Activated naive CD8-positive, alpha-beta T cell treated with anti-CD3 and anti-CD28 coated beads for 36 hours (primary cell): ENCODE measurements around the gene PDZRN4. TPM values are rescaled to one million over a fixed set of nuclear protein-coding genes. Genes with fewer than 3 reads are reported as not detected.

ENCODE experiments used
- DNase-seq: peaks from one replicate; pipeline ENCODE4 v3.0.0; 2021
- H3K27ac Mint-ChIP-seq: one replicate; pipeline ENCODE4 v1.8.0; 2022; ENCODE audit warnings: mild to moderate bottlenecking, moderate library complexity, mixed read lengths
- H3K27me3 Mint-ChIP-seq: one replicate; pipeline ENCODE4 v1.8.0; 2022; ENCODE audit warnings: mild to moderate bottlenecking, mixed read lengths
- H3K36me3 Mint-ChIP-seq: one replicate; pipeline ENCODE4 v1.8.0; 2021; ENCODE audit warnings: mild to moderate bottlenecking, mixed read lengths
- H3K4me1 Mint-ChIP-seq: one replicate; pipeline ENCODE4 v1.8.0; 2021; ENCODE audit warnings: mixed read lengths
- H3K4me3 Mint-ChIP-seq: one replicate; pipeline ENCODE4 v1.8.0; 2022; ENCODE audit warnings: mild to moderate bottlenecking, moderate library complexity, mixed read lengths
- H3K9me3 Mint-ChIP-seq: one replicate; pipeline ENCODE4 v1.8.0; 2022; ENCODE audit warnings: mixed read lengths
- total RNA-seq, 2 experiments: library from RNA; stranded (reverse); gene quantifications; one replicate each; pipeline ENCODE4 v1.2.3, GENCODE V29; 2021

PDZRN4 gene
- total RNA-seq, 2 experiments from 2014 or later = not detected

DNA sequence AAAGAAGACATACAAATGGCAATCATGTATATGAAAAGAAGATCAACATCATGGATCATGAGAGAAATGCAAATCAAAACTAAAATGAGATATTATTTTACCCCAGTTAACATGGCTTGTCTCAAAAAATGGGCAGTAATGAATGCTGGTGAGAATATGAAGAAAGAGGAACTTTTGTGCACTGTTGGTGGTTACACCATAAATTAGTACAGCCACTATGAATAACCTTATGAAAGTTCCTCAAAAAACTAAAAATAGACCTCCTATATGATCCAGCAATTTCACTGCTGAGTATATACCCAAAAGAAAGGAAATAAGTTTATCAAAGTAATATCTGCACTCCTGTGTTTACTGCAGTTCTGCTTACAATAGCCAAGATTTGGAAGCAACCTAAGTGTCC is 151.7 kb downstream of the PDZRN4 start:
- no peak for DNase-seq
- no peak overlapping the region for H3K27ac Mint-ChIP-seq
- H3K36me3 Mint-ChIP-seq = no peaks in the 10 kb centered on the region
- H3K4me1 Mint-ChIP-seq = no peaks in the 10 kb centered on the region
- H3K4me3 Mint-ChIP-seq = no peak overlapping the region
- H3K9me3 Mint-ChIP-seq = peaks cover 2% of the 10 kb centered on the region
- no peaks in the 10 kb centered on the region for H3K27me3 Mint-ChIP-seq

DNA sequence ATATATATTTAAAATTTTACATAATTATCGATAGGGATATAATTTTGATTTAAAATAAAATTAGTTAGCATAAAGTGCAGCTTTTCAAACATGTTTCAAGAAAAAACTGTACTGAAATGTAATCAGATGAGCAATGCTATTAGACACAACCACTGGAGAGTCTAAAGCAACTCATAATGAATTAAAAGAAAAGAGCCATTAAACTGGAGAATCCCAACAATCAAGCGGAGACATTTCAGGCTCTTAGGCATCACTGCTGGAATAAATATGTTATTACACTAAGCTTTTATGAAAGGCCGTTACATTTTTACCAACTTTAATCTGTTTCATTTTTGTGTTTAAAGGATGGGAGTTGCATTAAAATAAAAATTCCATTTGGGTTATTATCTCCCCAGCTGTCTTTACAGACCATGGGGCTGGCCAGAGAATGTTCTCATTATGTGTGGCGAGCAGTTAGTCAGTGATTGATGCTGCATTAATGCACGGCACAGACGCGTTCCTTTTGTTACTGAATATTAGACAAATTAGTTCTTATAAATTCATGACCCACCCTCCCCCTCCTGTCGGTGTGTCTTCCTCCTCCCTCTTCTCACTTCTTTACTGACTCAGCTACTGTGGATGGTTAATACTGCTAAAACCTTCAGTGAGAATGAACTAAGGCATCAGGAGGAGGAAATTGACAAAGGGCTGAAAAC is 156.8 kb downstream of the PDZRN4 start:
- Mint-ChIP-seq H3K27ac (no peak overlapping the region), H3K4me3 (no peak overlapping the region), H3K4me1 (no peaks in the 10 kb centered on the region), H3K36me3 (no peaks in the 10 kb centered on the region), H3K27me3 (no peaks in the 10 kb centered on the region), H3K9me3 (peaks cover 2% of the 10 kb centered on the region)
- no peak for DNase-seq

DNA sequence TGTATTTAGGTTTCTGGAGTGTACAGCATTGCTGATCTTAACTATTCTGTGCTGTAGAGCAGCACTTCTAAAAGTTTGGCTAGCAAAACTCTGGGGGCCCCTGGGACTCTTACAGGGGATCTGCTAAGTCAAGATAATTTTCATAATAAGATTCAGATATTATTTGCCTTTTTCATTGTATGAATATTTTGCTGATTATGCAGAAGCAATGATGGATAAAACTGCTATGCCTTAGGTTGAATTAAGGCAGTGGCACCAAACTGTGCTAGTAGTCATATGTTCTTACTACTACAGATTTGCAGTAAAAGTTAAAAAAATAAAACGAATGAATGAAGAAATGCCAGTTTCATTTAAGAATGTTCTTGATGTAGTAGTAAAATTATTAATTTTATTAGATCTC is 160.1 kb downstream of the PDZRN4 start:
- Mint-ChIP-seq H3K27ac (no peak overlapping the region), H3K36me3 (no peaks in the 10 kb centered on the region), H3K4me1 (no peaks in the 10 kb centered on the region), H3K4me3 (no peak overlapping the region), H3K27me3 (no peaks in the 10 kb centered on the region), H3K9me3 (peaks cover 4% of the 10 kb centered on the region)
- DNase-seq = no peak

DNA sequence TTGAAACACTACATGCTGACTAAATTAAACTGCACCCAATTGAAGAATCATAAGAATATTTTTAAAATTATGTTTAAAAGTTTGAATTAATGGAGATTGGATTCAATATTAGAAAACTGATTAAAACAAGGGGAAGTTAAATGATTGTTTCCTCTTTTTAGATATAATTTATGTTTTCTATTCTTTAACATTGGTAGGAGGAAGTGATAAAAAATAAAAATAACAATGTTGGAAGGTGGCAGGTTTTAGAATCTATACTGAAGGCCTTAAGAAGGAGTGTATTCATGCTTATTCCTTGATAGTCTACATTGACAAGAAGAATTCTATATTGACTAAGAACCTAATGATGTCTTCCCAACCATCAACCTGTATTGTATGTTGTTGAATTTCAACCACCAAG is 168.1 kb downstream of the PDZRN4 start:
- no peaks in the 10 kb centered on the region for H3K4me1 Mint-ChIP-seq
- DNase-seq = no peak
- no peak overlapping the region for H3K4me3 Mint-ChIP-seq
- no peaks in the 10 kb centered on the region for H3K36me3 Mint-ChIP-seq
- no peak overlapping the region for H3K27ac Mint-ChIP-seq
- peaks cover 3% of the 10 kb centered on the region for H3K9me3 Mint-ChIP-seq
- no peaks in the 10 kb centered on the region for H3K27me3 Mint-ChIP-seq

DNA sequence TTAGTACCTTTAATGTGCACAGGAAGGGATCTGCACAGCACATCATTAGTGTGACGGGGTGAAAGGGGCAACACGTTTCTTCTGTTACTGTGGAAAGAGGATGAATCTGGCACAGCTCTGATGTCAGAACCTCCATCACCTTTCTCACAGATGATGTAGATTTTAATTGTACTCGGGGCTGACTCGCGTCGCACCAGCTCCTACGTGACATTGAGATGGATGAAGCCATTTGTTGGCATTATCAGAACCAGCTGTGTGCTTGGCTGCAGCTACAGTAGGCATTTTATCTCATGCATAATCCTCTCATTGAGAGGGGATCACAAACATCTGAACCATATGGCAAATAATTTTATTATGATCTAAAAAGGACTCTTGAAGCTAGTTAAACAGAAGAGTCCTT is 173.6 kb downstream of the PDZRN4 start:
- no peaks in the 10 kb centered on the region for H3K27me3 Mint-ChIP-seq
- no peak overlapping the region for H3K4me3 Mint-ChIP-seq
- no peaks in the 10 kb centered on the region for H3K4me1 Mint-ChIP-seq
- H3K36me3 Mint-ChIP-seq = no peaks in the 10 kb centered on the region
- no peaks in the 10 kb centered on the region for H3K9me3 Mint-ChIP-seq
- H3K27ac Mint-ChIP-seq = no peak overlapping the region
- DNase-seq = no peak

DNA sequence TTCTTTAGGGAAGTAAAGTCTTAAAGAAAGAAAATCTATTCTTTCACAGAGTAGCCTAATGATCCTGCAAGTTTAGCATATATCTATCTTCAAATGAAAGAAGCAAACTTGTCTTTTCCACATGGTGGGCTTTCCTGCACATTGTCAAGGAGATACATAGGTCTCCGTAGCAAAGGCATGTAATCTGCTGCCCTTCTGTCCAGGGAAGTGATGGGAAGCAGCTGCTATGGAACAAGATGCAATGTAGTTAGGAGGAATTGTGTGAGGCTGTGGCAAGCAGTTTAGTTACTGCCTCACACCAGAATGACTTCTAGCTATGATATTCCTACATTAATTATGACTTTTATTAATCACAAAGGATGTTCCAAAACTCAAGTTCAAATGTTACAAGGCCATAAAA is 174.4 kb downstream of the PDZRN4 start:
- no peak for DNase-seq
- Mint-ChIP-seq H3K4me3 (no peak overlapping the region), H3K27ac (no peak overlapping the region), H3K9me3 (no peaks in the 10 kb centered on the region), H3K36me3 (no peaks in the 10 kb centered on the region), H3K4me1 (no peaks in the 10 kb centered on the region), H3K27me3 (no peaks in the 10 kb centered on the region)

DNA sequence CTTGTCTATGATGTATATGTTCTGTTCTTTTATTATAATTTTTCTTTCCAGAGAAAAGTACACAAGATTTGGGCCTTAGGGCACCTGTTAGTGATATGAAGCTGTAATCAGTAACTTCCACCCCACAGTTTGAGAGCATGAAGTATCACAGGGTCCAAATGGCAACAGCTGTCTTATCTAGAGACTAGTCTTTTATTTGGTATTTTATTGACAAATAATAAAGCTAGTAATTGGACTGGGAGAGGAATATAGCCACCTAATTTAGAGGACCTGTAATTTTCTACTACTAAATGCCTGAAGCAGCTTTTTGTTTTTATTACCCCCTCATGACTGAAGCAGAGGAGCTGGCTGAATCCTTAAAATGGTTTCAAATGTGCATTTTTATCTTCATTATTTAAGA is 174.8 kb downstream of the PDZRN4 start:
- no peaks in the 10 kb centered on the region for H3K27me3 Mint-ChIP-seq
- no peaks in the 10 kb centered on the region for H3K4me1 Mint-ChIP-seq
- H3K4me3 Mint-ChIP-seq = no peak overlapping the region
- H3K36me3 Mint-ChIP-seq = no peaks in the 10 kb centered on the region
- DNase-seq = no peak
- no peaks in the 10 kb centered on the region for H3K9me3 Mint-ChIP-seq
- no peak overlapping the region for H3K27ac Mint-ChIP-seq

DNA sequence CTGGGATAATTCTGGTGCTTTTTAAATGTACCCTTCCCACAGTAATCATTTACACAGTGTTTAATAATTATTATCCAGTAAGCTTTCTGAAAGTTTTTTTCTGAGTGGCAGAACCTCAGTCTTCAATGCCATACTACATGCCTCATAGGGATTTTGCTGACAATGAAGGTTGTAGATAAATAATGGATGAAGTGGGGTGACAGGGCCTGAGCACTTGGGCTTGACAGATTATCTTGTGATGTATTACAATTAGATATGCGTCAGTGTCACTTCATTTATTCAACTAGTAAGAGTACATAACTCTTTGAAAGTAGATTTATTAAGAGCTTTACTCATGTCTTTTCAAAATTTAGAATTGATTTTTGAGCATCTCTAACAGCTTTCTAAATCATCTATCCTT is 176.1 kb downstream of the PDZRN4 start:
- no peaks in the 10 kb centered on the region for H3K27me3 Mint-ChIP-seq
- H3K4me3 Mint-ChIP-seq = no peak overlapping the region
- H3K9me3 Mint-ChIP-seq = no peaks in the 10 kb centered on the region
- no peaks in the 10 kb centered on the region for H3K36me3 Mint-ChIP-seq
- no peak for DNase-seq
- H3K4me1 Mint-ChIP-seq = no peaks in the 10 kb centered on the region
- no peak overlapping the region for H3K27ac Mint-ChIP-seq

DNA sequence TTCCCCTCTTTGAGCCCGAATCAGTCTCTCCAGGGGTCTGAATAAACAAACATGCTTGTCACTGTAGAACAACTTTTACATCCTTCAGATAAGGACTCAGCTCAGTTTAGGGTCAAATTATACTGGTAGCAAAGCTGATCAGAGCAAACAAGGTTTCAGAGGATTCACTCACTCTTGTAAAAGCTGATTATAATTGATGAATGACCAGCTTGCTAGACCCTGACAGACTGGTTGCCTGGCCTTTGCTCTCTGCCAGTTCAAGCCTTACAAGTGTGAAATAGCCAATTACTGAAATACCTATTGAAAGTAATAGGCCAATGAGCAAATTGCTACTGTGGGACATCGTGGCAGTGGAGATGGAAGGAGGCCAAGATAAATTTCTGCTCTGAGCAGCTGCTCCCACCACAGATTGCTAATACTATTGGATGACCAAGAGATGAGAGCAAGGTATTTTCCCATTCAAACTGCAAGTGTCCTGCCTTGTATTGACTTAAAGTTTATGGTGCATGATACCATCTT is 177.6 kb downstream of the PDZRN4 start:
- no peaks in the 10 kb centered on the region for H3K9me3 Mint-ChIP-seq
- H3K4me1 Mint-ChIP-seq = no peaks in the 10 kb centered on the region
- DNase-seq = no peak
- H3K27ac Mint-ChIP-seq = no peak overlapping the region
- no peak overlapping the region for H3K4me3 Mint-ChIP-seq
- H3K36me3 Mint-ChIP-seq = no peaks in the 10 kb centered on the region
- no peaks in the 10 kb centered on the region for H3K27me3 Mint-ChIP-seq

DNA sequence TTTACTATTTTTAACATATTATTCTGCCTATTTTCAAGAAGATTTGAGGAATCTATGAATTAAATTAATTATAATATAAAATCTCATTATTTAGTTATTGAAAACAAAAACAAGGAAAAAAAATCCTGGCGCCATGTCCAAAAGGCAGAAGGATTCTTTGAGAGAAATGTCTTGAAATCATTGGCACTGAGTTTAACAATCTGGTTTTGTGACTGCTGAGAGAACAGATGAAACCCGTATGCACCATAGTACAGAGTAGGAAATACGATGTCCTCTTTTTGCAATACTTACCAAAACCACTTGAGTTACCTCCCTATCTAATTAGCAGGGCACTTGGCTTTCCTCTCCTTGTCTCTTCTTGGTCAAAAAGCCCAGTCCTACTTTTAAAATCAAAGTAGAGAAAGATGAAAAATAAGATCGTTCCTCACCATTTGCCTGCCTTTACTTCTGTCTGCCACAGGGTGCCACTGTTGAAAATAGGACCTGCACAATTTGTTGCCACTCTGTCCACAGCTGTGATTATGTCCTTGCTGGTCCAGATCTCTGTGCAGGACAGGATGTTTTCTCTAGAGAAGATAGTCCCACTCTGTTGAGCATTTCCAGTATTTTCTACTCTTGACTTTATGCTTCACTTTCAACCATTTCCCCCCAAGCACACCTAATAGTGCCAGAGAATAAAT is 179.7 kb downstream of the PDZRN4 start:
- H3K9me3 Mint-ChIP-seq = peaks cover 2% of the 10 kb centered on the region
- H3K27me3 Mint-ChIP-seq = no peaks in the 10 kb centered on the region
- H3K4me1 Mint-ChIP-seq = no peaks in the 10 kb centered on the region
- H3K27ac Mint-ChIP-seq = no peak overlapping the region
- H3K36me3 Mint-ChIP-seq = no peaks in the 10 kb centered on the region
- no peak for DNase-seq
- no peak overlapping the region for H3K4me3 Mint-ChIP-seq

DNA sequence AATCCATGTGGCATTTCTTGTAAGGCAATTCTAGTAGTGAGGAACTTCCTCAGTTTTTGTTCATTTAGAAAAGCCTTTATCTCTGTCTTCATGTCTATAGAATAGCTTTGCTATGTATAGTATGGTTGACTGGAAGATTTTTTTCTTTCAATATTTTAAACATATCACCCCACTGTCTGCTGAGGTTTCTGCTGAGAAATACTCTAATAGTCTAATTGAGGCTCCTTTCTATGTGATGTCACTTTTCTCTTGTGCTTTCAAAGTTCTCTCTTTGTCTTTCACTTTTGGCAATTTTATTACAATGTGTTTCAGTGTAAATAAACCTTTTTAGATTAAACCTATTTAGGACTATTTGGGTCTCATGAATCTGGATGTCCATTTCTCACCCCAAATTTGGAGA is 192.8 kb downstream of the PDZRN4 start:
- Mint-ChIP-seq H3K36me3 (no peaks in the 10 kb centered on the region), H3K4me3 (no peak overlapping the region), H3K9me3 (peaks cover 3% of the 10 kb centered on the region), H3K4me1 (no peaks in the 10 kb centered on the region), H3K27ac (no peak overlapping the region), H3K27me3 (no peaks in the 10 kb centered on the region)
- DNase-seq = no peak

DNA sequence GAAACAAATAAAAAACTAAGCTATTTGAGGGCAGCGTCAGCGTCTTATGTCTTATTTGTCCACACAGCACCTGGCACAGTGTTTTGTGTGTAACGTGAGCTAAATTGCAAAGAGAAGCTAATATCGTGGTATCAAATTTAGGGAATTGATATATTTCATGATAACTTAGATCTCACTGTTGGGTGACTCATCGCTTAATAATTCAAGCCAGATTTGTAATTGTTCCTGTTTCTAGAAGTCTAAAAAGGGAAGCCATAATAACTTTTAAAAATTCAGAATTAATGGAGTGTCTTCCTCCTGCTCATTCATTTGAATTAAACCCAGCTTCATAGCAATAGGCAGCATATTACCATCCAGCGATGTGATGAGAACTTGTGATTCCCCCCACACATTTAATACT is 214.7 kb downstream of the PDZRN4 start:
- peaks cover 5% of the 10 kb centered on the region for H3K27me3 Mint-ChIP-seq
- no peaks in the 10 kb centered on the region for H3K36me3 Mint-ChIP-seq
- no peak overlapping the region for H3K27ac Mint-ChIP-seq
- peaks cover 4% of the 10 kb centered on the region for H3K9me3 Mint-ChIP-seq
- no peaks in the 10 kb centered on the region for H3K4me1 Mint-ChIP-seq
- no peak for DNase-seq
- no peak overlapping the region for H3K4me3 Mint-ChIP-seq

DNA sequence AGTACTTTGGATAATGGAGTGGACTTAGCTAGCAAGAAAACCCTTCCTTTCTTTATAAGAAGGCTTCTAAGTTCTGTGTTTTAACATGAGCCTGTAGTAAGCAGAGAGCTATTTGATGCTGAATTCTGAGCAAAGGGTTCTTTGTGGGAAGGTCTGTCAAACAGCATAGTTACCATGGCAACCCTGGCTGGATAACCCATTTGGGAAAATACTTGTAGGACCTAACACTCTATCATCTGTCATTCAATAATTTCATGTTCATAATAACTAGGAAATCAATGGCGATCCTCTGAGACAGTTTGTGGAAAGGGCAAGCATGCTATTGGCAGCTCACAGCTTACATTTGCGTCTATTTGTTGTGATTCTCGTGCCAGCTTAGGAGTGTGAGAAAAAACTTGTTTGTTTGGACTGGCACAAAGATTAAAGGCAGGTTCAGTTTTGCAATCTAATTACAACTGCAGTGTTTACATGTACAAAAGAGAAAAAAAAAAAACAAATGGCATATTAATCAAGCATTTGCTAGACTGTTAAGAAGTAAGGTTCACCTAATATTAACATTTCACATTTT is 219.2 kb downstream of the PDZRN4 start:
- no peak for DNase-seq
- Mint-ChIP-seq H3K4me1 (no peaks in the 10 kb centered on the region), H3K27me3 (no peaks in the 10 kb centered on the region), H3K4me3 (no peak overlapping the region), H3K27ac (no peak overlapping the region), H3K36me3 (no peaks in the 10 kb centered on the region), H3K9me3 (peaks cover 4% of the 10 kb centered on the region)

DNA sequence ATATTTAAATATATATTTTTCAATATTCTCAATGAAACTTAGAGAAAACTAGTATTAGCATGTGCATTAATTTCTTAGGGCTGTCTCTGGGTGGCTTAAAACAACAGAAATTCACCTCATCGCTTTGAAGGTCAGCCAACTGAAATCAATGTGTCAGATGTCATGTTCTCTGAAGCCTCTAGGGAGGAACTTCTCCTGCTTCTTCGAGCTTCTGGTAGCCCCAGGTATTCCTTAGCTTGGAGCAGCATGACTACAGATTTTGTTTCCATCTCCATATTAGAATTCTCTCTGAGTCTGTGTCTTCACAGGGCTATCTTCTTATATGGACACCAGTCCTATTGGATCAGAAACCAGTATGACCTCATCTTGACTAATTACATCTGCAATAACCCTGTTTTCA is 221.5 kb downstream of the PDZRN4 start:
- DNase-seq = no peak
- Mint-ChIP-seq H3K36me3 (no peaks in the 10 kb centered on the region), H3K4me3 (no peak overlapping the region), H3K27me3 (no peaks in the 10 kb centered on the region), H3K9me3 (peaks cover 6% of the 10 kb centered on the region), H3K27ac (no peak overlapping the region), H3K4me1 (no peaks in the 10 kb centered on the region)

DNA sequence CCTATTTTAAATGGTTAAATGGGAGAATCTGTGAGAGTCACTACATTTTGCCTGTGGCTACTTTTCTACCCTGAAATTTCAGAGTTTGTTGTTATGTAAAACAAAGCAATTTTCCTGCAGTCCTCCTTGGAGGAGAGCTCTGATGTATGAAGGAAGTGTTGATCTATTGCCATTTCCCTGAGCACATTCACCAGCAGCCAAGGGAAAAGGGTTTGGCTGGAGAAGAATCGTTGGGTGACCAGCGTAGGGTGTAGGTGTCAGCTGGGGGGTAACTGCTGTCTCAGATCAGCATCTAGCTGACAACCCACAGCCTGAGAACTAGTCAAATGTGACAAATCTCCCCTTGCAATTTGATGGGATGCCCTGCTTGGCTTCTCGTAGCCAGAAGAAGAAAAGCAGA is 230.5 kb downstream of the PDZRN4 start:
- H3K27ac Mint-ChIP-seq = no peak overlapping the region
- no peak for DNase-seq
- no peak overlapping the region for H3K4me3 Mint-ChIP-seq
- H3K4me1 Mint-ChIP-seq = no peaks in the 10 kb centered on the region
- H3K36me3 Mint-ChIP-seq = no peaks in the 10 kb centered on the region
- H3K9me3 Mint-ChIP-seq = peaks cover 2% of the 10 kb centered on the region
- H3K27me3 Mint-ChIP-seq = no peaks in the 10 kb centered on the region
